Liver (tissue), 9 donors: Measurements from ENCODE around the gene CDC14A. TPM values are rescaled to one million over a fixed set of nuclear protein-coding genes. Genes with fewer than 3 reads are reported as not detected.

Experiments
- DNase-seq: peaks from one replicate; pipeline ENCODE4 v3.0.0-alpha.2; 2017; ENCODE audit warnings: low spot score
- H3K27ac ChIP-seq, 2 donors: one replicate each; pipeline ENCODE4 v1.7.0; 2013; ENCODE audit warnings: inconsistent platforms in 2 of 2, low read length in 2 of 2, control low read depth in 1 of 2, low read depth in 1 of 2, mild to moderate bottlenecking in 1 of 2
- H3K27me3 ChIP-seq, 4 donors: one replicate each; pipeline versions ENCODE4 v1.6.1 to v1.7.0; 2013; ENCODE audit warnings: low read length in 3 of 4, inconsistent platforms in 1 of 4, mild to moderate bottlenecking in 1 of 4, moderate library complexity in 1 of 4; ENCODE audit not compliant: control insufficient read depth in 4 of 4, insufficient read depth in 4 of 4
- H3K36me3 ChIP-seq, 4 donors: one replicate each; pipeline versions ENCODE4 v1.6.1 to v1.7.0; 2013; ENCODE audit warnings: low read length in 3 of 4, mild to moderate bottlenecking in 3 of 4, low read depth in 1 of 4, moderate library complexity in 1 of 4; ENCODE audit not compliant: control insufficient read depth in 4 of 4, insufficient read depth in 3 of 4
- H3K4me1 ChIP-seq, 4 donors: one replicate each; pipeline versions ENCODE4 v1.6.1 to v1.7.0; 2013; ENCODE audit warnings: low read length in 3 of 4, mild to moderate bottlenecking in 3 of 4, moderate library complexity in 1 of 4; ENCODE audit not compliant: control insufficient read depth in 4 of 4, insufficient read depth in 4 of 4
- H3K4me3 ChIP-seq, 3 donors: one replicate each; pipeline versions ENCODE4 v1.6.1 to v1.7.0; 2013; ENCODE audit warnings: low read length in 3 of 3, control low read depth in 1 of 3, low read depth in 1 of 3, mild to moderate bottlenecking in 1 of 3
- H3K9ac ChIP-seq, 2 donors: one replicate each; pipeline ENCODE4 v1.7.0; 2013; ENCODE audit warnings: low read length in 2 of 2, mild to moderate bottlenecking in 2 of 2, moderate library complexity in 2 of 2, control low read depth in 1 of 2, low read depth in 1 of 2
- H3K9me3 ChIP-seq, 4 donors: one replicate each; pipeline versions ENCODE4 v1.6.1 to v1.7.0; 2013; ENCODE audit warnings: low read length in 3 of 4; ENCODE audit not compliant: control insufficient read depth in 4 of 4
- ATF3 ChIP-seq: IDR thresholded peaks from 2 replicates; pipeline ENCODE4 v1.6.1; 2016; ENCODE audit warnings: antibody characterized with exemption
- EGR1 ChIP-seq, 2 donors: IDR thresholded peaks; 2 replicates each; pipeline ENCODE4 v1.6.1; 2016 to 2018; ENCODE audit warnings: antibody characterized with exemption in 2 of 2, low read depth in 2 of 2
- FOXA1 ChIP-seq: IDR thresholded peaks from 2 replicates; pipeline ENCODE4 v1.6.1; 2016; ENCODE audit warnings: antibody characterized with exemption
- FOXA2 ChIP-seq: IDR thresholded peaks from 2 replicates; pipeline ENCODE4 v1.6.1; 2016; ENCODE audit warnings: antibody characterized with exemption
- JUND ChIP-seq, 2 donors: IDR thresholded peaks; 2 replicates each; pipeline ENCODE4 v1.6.1; 2016; ENCODE audit warnings: antibody characterized with exemption in 2 of 2
- MAX ChIP-seq: IDR thresholded peaks from 2 replicates; pipeline ENCODE4 v1.6.1; 2016; ENCODE audit warnings: antibody characterized with exemption
- NR2F2 ChIP-seq: IDR thresholded peaks from 2 replicates; pipeline ENCODE4 v1.6.1; 2016; ENCODE audit warnings: antibody characterized with exemption
- RAD21 ChIP-seq, 2 donors: IDR thresholded peaks; 2 replicates each; pipeline ENCODE4 v1.6.1; 2016; ENCODE audit warnings: antibody characterized with exemption in 2 of 2, mild to moderate bottlenecking in 2 of 2
- YY1 ChIP-seq: IDR thresholded peaks from 2 replicates; pipeline ENCODE4 v1.6.1; 2016; ENCODE audit warnings: antibody characterized with exemption, mild to moderate bottlenecking
- ZBTB33 ChIP-seq: IDR thresholded peaks from 2 replicates; pipeline ENCODE4 v1.6.1; 2016; ENCODE audit warnings: antibody characterized with exemption
- WGBS: extraction: QIAGEN DNeasy Blood & Tissue Kit; methylation state at CpG from one replicate; pipeline ENCODE4 v1.1.7; 2013; 5-methylcytosine and 5-hydroxymethylcytosine counted together
- polyA plus RNA-seq, 2 donors: library from polyadenylated mRNA; stranded (reverse) in 1 of 2; unstranded in 1 of 2; fragments of 200-250 nt in 1 of 2; fragments of >200 nt in 1 of 2; fragmentation: Nextera tagmentation in 1 of 2; extraction: Ambion mirVana in 1 of 2; gene quantifications; one replicate each; pipeline versions ENCODE4 v1.2.1 to v1.2.3, GENCODE V29; 2013 to 2015
- total RNA-seq, 2 donors: library from RNA; depleted of rRNA; stranded (reverse); fragments of >200 nt; gene quantifications; one replicate each; pipeline ENCODE4 v1.2.3, GENCODE V29; 2014
- TF ChIP-seq, protein P1 (sequence below): fragments of 150-350 bp; IDR thresholded peaks from 2 replicates; pipeline ENCODE4 v1.5.1; 2017; ENCODE audit warnings: improper control_type of control experiment, low read depth, low read length; ENCODE audit not compliant: missing input control
- donor health status: healthy.
- donor health status: healthy.
- donor health status: healthy.
- donor health status: healthy.
- donor health status: healthy.

CDC14A gene
- total and polyA plus RNA-seq, 4 donors: 0.39 to 4.1 (median 2.6) TPM

- no peak overlapping the region for H3K4me3 ChIP-seq
- H3K9ac ChIP-seq: no peak overlapping the region
- no peaks in the 10 kb centered on the region for H3K4me1 ChIP-seq
- DNase-seq: no peak
- no peaks in the 10 kb centered on the region for H3K9me3 ChIP-seq
- H3K36me3 ChIP-seq: no peaks in the 10 kb centered on the region
- no peaks in the 10 kb centered on the region for H3K27me3 ChIP-seq
- no peak overlapping the region for H3K27ac ChIP-seq
- TF ChIP-seq, protein P1, sequence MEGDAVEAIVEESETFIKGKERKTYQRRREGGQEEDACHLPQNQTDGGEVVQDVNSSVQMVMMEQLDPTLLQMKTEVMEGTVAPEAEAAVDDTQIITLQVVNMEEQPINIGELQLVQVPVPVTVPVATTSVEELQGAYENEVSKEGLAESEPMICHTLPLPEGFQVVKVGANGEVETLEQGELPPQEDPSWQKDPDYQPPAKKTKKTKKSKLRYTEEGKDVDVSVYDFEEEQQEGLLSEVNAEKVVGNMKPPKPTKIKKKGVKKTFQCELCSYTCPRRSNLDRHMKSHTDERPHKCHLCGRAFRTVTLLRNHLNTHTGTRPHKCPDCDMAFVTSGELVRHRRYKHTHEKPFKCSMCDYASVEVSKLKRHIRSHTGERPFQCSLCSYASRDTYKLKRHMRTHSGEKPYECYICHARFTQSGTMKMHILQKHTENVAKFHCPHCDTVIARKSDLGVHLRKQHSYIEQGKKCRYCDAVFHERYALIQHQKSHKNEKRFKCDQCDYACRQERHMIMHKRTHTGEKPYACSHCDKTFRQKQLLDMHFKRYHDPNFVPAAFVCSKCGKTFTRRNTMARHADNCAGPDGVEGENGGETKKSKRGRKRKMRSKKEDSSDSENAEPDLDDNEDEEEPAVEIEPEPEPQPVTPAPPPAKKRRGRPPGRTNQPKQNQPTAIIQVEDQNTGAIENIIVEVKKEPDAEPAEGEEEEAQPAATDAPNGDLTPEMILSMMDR: peak; percentile 24
- TF ChIP-seq RAD21 (IDR thresholded peaks at IDR 0.05) (peak; percentile 61 to 65), FOXA2 (no peak), MAX (no peak), NR2F2 (no peak), JUND (IDR thresholded peaks at IDR 0.05) (no peak), FOXA1 (no peak)
Observed at GRCh38 chr1:100455478-100456072, 103.3 kb downstream of the CDC14A start.

DNA sequence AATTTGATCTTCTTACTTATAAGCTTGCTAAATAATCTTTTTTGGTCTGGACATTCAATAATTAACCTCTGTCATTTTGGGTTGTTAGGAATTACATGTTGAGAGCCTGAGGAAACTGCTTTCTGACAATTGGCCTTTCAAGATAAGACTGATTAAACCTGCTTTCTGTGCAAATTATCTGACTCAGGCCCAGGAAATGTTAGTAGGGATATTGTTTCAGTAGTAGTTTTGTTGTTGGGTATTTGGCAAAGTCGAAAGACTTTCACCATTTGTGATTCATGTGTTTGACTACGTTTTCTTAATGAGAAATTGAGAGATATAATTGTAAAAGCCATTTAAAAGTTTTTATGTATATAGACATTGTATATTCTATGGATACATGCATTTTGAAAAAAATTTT is 104.6 kb downstream of the CDC14A start:
- 87% methylated on average over 2 of the region's 2 CpGs for WGBS
- H3K36me3 ChIP-seq: no peaks in the 10 kb centered on the region
- peaks cover 0 to 5% (median 0%) of the 10 kb centered on the region in 4 donors for H3K4me1 ChIP-seq
- no peak for DNase-seq
- H3K9me3 ChIP-seq: no peaks in the 10 kb centered on the region
- no peak for TF ChIP-seq YY1
- TF ChIP-seq ATF3: no peak
- no peak for TF ChIP-seq RAD21 (IDR thresholded peaks at IDR 0.05)
- no peak for TF ChIP-seq EGR1 (IDR thresholded peaks at IDR 0.05; ENCODE audit: low read depth in 2 of 2)
- no peak for TF ChIP-seq FOXA2
- no peak for TF ChIP-seq ZBTB33
- TF ChIP-seq, protein P1: no peak
- TF ChIP-seq MAX: no peak
- H3K27ac ChIP-seq: no peak overlapping the region
- no peak overlapping the region for H3K9ac ChIP-seq
- no peak overlapping the region for H3K4me3 ChIP-seq
- no peaks in the 10 kb centered on the region for H3K27me3 ChIP-seq
